Measurements from ENCODE around the gene HOXA3.

HOXA3 gene

GRCh38 chr7:27144781-27145164 is 7.6 kb downstream of the HOXA3 start:
- no peak for DNase-seq (ENCODE audit: low spot score)
- H3K4me3 Mint-ChIP-seq = no peak overlapping the region

GRCh38 chr7:27143950-27144780 is 8.2 kb downstream of the HOXA3 start:
- Mint-ChIP-seq H3K27me3 (ENCODE audit: low read depth) (peaks cover 31% of the 10 kb centered on the region), H3K27ac (no peak overlapping the region), H3K36me3 (ENCODE audit: low read depth) (no peaks in the 10 kb centered on the region), H3K4me3 (no peak overlapping the region), H3K9me3 (no peaks in the 10 kb centered on the region), H3K4me1 (ENCODE audit: low read depth) (no peaks in the 10 kb centered on the region)
- no peak for DNase-seq (ENCODE audit: low spot score)

More at GRCh38 chr7:27144781-27145164, 7.6 kb downstream of the HOXA3 start:
- Mint-ChIP-seq H3K4me1 (ENCODE audit: low read depth) (no peaks in the 10 kb centered on the region), H3K9me3 (no peaks in the 10 kb centered on the region), H3K27me3 (ENCODE audit: low read depth) (peaks cover 38% of the 10 kb centered on the region), H3K36me3 (ENCODE audit: low read depth) (no peaks in the 10 kb centered on the region), H3K27ac (no peak overlapping the region)

GRCh38 chr7:27143023-27143949 is 9.1 kb downstream of the HOXA3 start, which contains the start of gene HOXA5:
Gene HOXA5, minus strand, starts transcription at chr7:27143681. Its CDS starts 74 bp downstream, at chr7:27143607.
- DNase-seq (ENCODE audit: low spot score) = no peak
- H3K4me1 Mint-ChIP-seq (ENCODE audit: low read depth) = no peaks in the 10 kb centered on the region
- no peaks in the 10 kb centered on the region for H3K36me3 Mint-ChIP-seq (ENCODE audit: low read depth)
- no peak within 1 kb of the TSS for H3K4me3 Mint-ChIP-seq
- peaks cover 23% of the 10 kb centered on the region for H3K27me3 Mint-ChIP-seq (ENCODE audit: low read depth)
- H3K27ac Mint-ChIP-seq = no peak within 1 kb of the TSS
- no peaks in the 10 kb centered on the region for H3K9me3 Mint-ChIP-seq

GRCh38 chr7:27142580-27143022 is 9.8 kb downstream of the HOXA3 start:
- H3K27ac Mint-ChIP-seq = no peak overlapping the region
- no peak overlapping the region for H3K4me3 Mint-ChIP-seq
- H3K9me3 Mint-ChIP-seq = no peaks in the 10 kb centered on the region
- no peaks in the 10 kb centered on the region for H3K4me1 Mint-ChIP-seq (ENCODE audit: low read depth)
- DNase-seq (ENCODE audit: low spot score) = no peak
- no peaks in the 10 kb centered on the region for H3K36me3 Mint-ChIP-seq (ENCODE audit: low read depth)
- H3K27me3 Mint-ChIP-seq (ENCODE audit: low read depth) = peaks cover 22% of the 10 kb centered on the region

- H3K27me3 Mint-ChIP-seq (ENCODE audit: low read depth) = peaks cover 21% of the 10 kb centered on the region
- DNase-seq (ENCODE audit: low spot score) = no peak
- no peak overlapping the region for H3K27ac Mint-ChIP-seq
- no peak overlapping the region for H3K4me3 Mint-ChIP-seq
- H3K36me3 Mint-ChIP-seq (ENCODE audit: low read depth) = no peaks in the 10 kb centered on the region
- no peaks in the 10 kb centered on the region for H3K9me3 Mint-ChIP-seq
- no peaks in the 10 kb centered on the region for H3K4me1 Mint-ChIP-seq (ENCODE audit: low read depth)
Observed at GRCh38 chr7:27141923-27142579, 10.3 kb downstream of the HOXA3 start.

- no peak overlapping the region for H3K27ac Mint-ChIP-seq
- H3K9me3 Mint-ChIP-seq = no peaks in the 10 kb centered on the region
- no peaks in the 10 kb centered on the region for H3K4me1 Mint-ChIP-seq (ENCODE audit: low read depth)
- H3K36me3 Mint-ChIP-seq (ENCODE audit: low read depth) = no peaks in the 10 kb centered on the region
- no peak overlapping the region for H3K4me3 Mint-ChIP-seq
- DNase-seq (ENCODE audit: low spot score) = no peak
- peaks cover 19% of the 10 kb centered on the region for H3K27me3 Mint-ChIP-seq (ENCODE audit: low read depth)
Observed at GRCh38 chr7:27141137-27141922, 11.1 kb downstream of the HOXA3 start.

- no peak overlapping the region for H3K27ac Mint-ChIP-seq
- H3K27me3 Mint-ChIP-seq (ENCODE audit: low read depth) = peaks cover 25% of the 10 kb centered on the region
- DNase-seq (ENCODE audit: low spot score) = no peak
- no peak overlapping the region for H3K4me3 Mint-ChIP-seq
- no peaks in the 10 kb centered on the region for H3K9me3 Mint-ChIP-seq
- no peaks in the 10 kb centered on the region for H3K36me3 Mint-ChIP-seq (ENCODE audit: low read depth)
- no peaks in the 10 kb centered on the region for H3K4me1 Mint-ChIP-seq (ENCODE audit: low read depth)
Observed at GRCh38 chr7:27140126-27140857, 12.1 kb downstream of the HOXA3 start.

- Mint-ChIP-seq H3K36me3 (ENCODE audit: low read depth) (no peaks in the 10 kb centered on the region), H3K4me3 (no peak overlapping the region), H3K4me1 (ENCODE audit: low read depth) (peaks cover 3% of the 10 kb centered on the region), H3K27ac (no peak overlapping the region), H3K27me3 (ENCODE audit: low read depth) (peaks cover 32% of the 10 kb centered on the region), H3K9me3 (no peaks in the 10 kb centered on the region)
- no peak for DNase-seq (ENCODE audit: low spot score)
Observed at GRCh38 chr7:27139334-27140125, 12.9 kb downstream of the HOXA3 start.

- Mint-ChIP-seq H3K36me3 (ENCODE audit: low read depth) (no peaks in the 10 kb centered on the region), H3K27ac (no peak overlapping the region), H3K4me1 (ENCODE audit: low read depth) (peaks cover 8% of the 10 kb centered on the region), H3K9me3 (no peaks in the 10 kb centered on the region), H3K27me3 (ENCODE audit: low read depth) (peaks cover 37% of the 10 kb centered on the region), H3K4me3 (no peak overlapping the region)
- no peak for DNase-seq (ENCODE audit: low spot score)
Observed at GRCh38 chr7:27138985-27139333, 13.4 kb downstream of the HOXA3 start.

GRCh38 chr7:27138472-27138871 is 13.9 kb downstream of the HOXA3 start:
- H3K27ac Mint-ChIP-seq = no peak overlapping the region
- no peaks in the 10 kb centered on the region for H3K9me3 Mint-ChIP-seq
- DNase-seq (ENCODE audit: low spot score) = no peak
- H3K36me3 Mint-ChIP-seq (ENCODE audit: low read depth) = no peaks in the 10 kb centered on the region
- peaks cover 11% of the 10 kb centered on the region for H3K4me1 Mint-ChIP-seq (ENCODE audit: low read depth)
- no peak overlapping the region for H3K4me3 Mint-ChIP-seq
- H3K27me3 Mint-ChIP-seq (ENCODE audit: low read depth) = peaks cover 40% of the 10 kb centered on the region

GRCh38 chr7:27137640-27138315 is 14.6 kb downstream of the HOXA3 start:
- Mint-ChIP-seq H3K4me1 (ENCODE audit: low read depth) (peaks cover 11% of the 10 kb centered on the region), H3K27me3 (ENCODE audit: low read depth) (peaks cover 46% of the 10 kb centered on the region), H3K27ac (no peak overlapping the region), H3K36me3 (ENCODE audit: low read depth) (no peaks in the 10 kb centered on the region), H3K9me3 (no peaks in the 10 kb centered on the region), H3K4me3 (no peak overlapping the region)
- no peak for DNase-seq (ENCODE audit: low spot score)

GRCh38 chr7:27134392-27134791 is 18.0 kb downstream of the HOXA3 start:
- no peak overlapping the region for H3K4me3 Mint-ChIP-seq
- H3K9me3 Mint-ChIP-seq = no peaks in the 10 kb centered on the region
- peaks cover 59% of the 10 kb centered on the region for H3K27me3 Mint-ChIP-seq (ENCODE audit: low read depth)
- no peak overlapping the region for H3K27ac Mint-ChIP-seq
- H3K36me3 Mint-ChIP-seq (ENCODE audit: low read depth) = peaks cover 2% of the 10 kb centered on the region
- DNase-seq (ENCODE audit: low spot score) = peak; percentile 20
- H3K4me1 Mint-ChIP-seq (ENCODE audit: low read depth) = peaks cover 11% of the 10 kb centered on the region
